GM18511 (cell line): Measurements from ENCODE around the gene CTSO.
A peak's percentile ranks its signal among the peaks of the same experiment; 100 is the strongest.
"Not testable (repeated sequence)": the region's sequence is repeated elsewhere in the genome, so short reads cannot be mapped to it uniquely, and the experiment has no call there.

Experiments
- ATAC-seq: cut with Tn5 transposase; IDR thresholded peaks from one replicate; pipeline ENCODE4 v1.9.1; 2021; ENCODE audit warnings: mild to moderate bottlenecking, moderate library complexity; ENCODE audit not compliant: unreplicated experiment

The CTSO gene

GRCh38 chr4:155908187-155909139 is 45.2 kb downstream of the CTSO start:
- ATAC-seq = peak; percentile 72

- no peak for ATAC-seq
These were observed 46.1 kb downstream of the CTSO start for GRCh38 chr4:155907556-155907955.

GRCh38 chr4:155906554-155907247 is 47.0 kb downstream of the CTSO start:
- ATAC-seq = no peak

- ATAC-seq = no peak
These were observed 49.3 kb downstream of the CTSO start for GRCh38 chr4:155904331-155904730.

- no peak for ATAC-seq
These were observed 50.2 kb downstream of the CTSO start, which contains the start of gene TDO2 for GRCh38 chr4:155903453-155903852. TDO2 (plus strand) TSS chr4:155903696; CDS start chr4:155903759, 63 bp downstream.

DNA sequence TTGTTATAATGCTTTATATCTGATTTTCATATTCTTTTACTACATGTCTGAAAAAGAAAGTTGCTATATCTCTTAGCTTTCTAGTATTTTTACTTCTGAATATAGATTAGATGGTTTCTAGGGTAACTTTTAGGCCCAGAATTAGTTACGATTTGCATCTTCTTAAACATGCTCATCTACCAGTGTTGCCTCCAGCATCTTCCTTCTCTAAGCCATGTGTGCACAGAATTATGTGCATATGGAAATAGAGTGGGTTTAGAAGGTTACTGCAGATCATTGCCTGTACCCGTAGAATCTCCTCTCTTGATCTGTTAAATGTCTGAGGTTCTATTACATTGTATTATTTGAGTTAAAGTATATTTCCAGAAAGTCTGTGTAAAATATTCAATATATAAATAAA is 52.7 kb downstream of the CTSO start:
- no peak for ATAC-seq

DNA sequence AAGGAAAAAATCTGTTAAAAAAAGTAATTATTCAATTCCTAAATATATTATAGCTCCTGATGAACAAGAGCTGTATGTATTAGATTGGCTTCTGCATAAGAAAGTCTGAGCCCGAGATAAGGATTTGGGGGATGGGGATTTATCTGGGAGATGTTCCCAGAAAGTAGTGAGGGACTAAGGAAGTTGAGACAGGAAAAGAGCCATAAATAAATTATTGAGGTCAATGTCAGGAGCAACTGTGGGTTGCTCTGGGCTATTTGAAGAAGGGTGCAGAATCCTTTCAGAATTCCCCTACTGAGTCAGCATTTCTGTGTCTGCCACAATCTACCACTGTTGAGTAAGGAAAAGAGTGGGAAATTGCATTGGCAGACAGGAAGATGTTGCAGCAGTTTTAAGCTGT is 53.3 kb downstream of the CTSO start:
- no peak for ATAC-seq

GRCh38 chr4:155899891-155900290 is 53.8 kb downstream of the CTSO start:
- ATAC-seq = no peak

GRCh38 chr4:155898371-155898770 is 55.3 kb downstream of the CTSO start:
- not testable (repeated sequence) for ATAC-seq

- ATAC-seq = no peak
These were observed 62.6 kb downstream of the CTSO start for GRCh38 chr4:155891058-155891457.

GRCh38 chr4:155889946-155890345 is 63.7 kb downstream of the CTSO start:
- no peak for ATAC-seq

GRCh38 chr4:155889031-155889793 is 64.5 kb downstream of the CTSO start:
- peak; percentile 98 for ATAC-seq

DNA sequence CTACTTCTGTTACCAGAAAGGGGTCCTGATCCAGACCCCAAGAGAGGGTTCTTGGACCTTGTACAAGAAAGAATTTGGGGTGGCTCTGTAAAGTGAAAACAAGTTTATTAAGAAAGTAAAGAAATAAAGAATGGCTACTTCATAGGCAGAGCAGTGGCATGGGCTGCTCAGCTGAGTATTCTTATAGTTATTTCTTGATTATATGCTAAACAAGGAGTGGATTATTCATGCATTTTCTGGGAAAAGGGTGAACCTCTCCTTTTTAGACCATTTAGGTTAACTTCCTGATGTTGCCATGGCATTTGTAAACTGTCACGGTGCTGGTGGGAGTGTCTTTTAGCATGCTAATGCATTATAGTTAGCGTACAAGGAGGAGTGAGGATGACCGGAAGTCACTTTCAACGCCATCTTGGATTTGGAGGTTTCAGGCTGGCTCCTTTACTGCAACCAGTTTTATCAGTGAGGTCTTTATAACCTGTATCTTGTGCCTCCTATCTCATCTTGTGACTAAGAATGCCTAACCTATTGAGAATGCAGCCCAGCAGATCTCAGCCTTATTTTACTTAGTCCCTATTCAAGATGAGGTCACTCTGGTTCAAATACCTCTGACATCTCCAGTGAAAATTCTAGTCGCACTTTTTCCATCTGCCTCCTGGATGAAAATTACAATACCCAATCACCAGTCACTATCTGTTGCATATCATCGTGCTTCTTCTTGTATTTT is 65.7 kb downstream of the CTSO start:
- ATAC-seq = no peak

DNA sequence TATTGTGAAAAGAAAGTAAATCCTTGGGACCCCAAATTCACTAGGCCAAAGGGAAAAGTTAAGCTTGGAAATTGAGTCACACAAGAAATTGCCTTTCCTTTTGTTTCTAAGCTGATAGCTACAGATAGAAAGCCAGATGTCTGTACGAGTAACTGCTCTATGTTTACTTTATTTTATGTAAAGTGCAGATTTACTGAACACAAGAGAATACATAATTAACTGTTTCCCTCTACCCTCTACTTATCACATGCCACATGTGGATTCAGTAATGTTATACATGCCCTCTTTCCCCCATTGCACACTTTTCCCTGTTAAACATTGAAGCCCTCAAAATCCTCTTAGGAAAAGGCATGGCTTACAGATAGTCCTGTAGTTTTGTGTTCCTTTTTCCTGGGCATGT is 66.6 kb downstream of the CTSO start:
- ATAC-seq = no peak

DNA sequence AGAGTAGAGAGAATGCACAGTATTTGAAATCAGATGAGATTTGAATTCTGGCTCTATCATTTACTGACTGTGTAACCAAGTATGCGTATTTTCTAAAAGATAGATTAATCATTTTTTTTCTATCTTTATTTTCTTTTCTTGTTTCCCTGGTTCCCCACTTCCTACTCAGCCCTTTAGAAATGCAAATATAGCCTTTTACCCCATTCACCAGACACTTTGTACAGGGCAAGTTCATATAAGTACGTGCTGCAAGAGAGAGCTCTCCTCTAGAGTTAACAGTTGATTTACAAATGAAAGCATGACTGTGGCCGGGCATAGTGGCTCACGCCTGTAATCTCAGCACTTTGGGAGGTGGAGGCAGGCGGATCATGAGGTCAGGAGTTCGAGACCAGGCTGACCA is 68.0 kb downstream of the CTSO start:
- no peak for ATAC-seq

- ATAC-seq = no peak
These were observed 69.8 kb downstream of the CTSO start for GRCh38 chr4:155883895-155884294.

DNA sequence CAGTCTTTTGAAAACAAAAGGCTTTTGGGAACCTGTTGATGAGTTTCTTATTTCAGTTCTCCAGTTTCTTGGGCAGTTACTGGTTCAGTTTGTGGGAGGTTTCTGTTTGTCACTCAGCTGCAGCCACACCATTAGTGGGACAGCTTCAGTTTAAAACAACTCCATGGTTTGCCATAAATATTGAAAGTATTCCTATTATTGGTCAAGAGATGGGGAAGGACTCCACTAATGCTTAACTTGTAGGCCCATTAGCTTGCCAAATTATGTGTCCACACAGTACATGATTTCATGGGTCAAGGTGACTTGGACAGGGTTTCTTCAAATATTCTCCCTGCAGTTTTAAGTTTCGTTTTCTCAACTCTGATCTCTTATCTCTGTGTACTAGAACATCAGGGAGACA is 72.1 kb downstream of the CTSO start:
- ATAC-seq = peak; percentile 55

DNA sequence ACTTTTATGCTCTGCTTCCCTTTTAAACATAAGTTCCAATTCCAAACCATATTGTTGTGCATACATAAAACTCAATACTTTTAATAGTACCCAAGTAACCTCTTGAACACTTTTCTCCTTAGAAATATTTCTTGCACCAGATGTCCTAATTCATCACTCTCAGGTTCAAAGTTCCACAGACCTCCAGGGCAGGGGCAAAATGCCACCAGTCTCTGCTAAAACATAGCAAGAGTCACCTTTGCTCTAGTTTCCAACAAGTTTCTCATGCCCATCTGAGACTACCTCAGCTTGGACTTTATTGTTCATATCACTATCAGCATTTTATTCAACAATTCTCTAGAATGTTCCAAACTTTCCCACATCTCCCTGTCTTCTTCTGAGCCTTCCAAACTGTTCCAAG is 73.9 kb downstream of the CTSO start:
- ATAC-seq = no peak

- peak; percentile 53 for ATAC-seq
These were observed 75.1 kb downstream of the CTSO start for GRCh38 chr4:155878611-155879010.

- no peak for ATAC-seq
These were observed 75.7 kb downstream of the CTSO start for GRCh38 chr4:155877971-155878370.

GRCh38 chr4:155875878-155876277 is 77.8 kb downstream of the CTSO start:
- no peak for ATAC-seq
